ENCODE results near the gene ADCK1.

DNA sequence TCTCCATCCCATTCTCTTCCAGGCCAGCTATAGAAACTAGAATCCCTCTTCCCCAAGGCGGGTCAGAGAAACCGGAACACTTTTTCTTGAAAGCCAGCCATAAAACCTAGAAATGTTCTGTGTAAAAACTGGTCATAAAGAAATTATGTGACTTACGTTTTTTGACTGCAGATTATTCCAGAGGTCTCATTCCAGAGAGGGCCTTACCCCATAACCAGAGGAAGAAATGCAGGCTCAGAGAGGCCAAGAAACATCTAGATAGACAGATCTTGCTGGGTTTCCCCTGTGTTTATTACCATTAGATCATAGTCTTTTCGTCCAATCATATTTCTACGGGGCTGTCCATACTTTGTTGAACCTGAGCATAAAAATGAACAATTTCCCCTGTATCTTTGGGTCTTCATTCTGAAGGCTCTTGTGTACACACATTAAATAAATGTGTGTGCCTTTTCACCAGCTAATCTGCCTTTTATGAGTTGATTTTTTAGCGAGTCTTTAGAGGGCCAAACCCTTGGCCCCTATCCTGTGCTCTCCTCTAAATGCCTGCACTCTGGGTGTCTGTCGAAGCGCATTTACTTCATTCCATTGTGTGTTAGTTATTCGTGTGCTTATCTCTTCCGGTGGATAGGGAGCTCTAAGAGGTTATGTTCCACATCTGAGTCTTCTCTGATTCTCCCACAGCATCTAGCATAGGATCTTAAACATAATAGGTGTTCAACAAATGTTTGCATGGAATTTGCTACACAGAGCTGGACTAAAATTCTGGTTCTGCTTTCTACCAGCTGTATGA lies 163.0 kb downstream of the ADCK1 start:
- TF ChIP-seq, protein P1, sequence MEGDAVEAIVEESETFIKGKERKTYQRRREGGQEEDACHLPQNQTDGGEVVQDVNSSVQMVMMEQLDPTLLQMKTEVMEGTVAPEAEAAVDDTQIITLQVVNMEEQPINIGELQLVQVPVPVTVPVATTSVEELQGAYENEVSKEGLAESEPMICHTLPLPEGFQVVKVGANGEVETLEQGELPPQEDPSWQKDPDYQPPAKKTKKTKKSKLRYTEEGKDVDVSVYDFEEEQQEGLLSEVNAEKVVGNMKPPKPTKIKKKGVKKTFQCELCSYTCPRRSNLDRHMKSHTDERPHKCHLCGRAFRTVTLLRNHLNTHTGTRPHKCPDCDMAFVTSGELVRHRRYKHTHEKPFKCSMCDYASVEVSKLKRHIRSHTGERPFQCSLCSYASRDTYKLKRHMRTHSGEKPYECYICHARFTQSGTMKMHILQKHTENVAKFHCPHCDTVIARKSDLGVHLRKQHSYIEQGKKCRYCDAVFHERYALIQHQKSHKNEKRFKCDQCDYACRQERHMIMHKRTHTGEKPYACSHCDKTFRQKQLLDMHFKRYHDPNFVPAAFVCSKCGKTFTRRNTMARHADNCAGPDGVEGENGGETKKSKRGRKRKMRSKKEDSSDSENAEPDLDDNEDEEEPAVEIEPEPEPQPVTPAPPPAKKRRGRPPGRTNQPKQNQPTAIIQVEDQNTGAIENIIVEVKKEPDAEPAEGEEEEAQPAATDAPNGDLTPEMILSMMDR (conservative IDR thresholded peaks at IDR 0.05; ENCODE audit: low read length): no peak
- TF ChIP-seq EZH2phosphoT487 (IDR thresholded peaks at IDR 0.05; ENCODE audit: borderline replicate concordance, low read depth, low read length): no peak
